Prostate gland (tissue), 2 donors: ENCODE measurements around the gene SPOP.

Experiments
- POLR2A ChIP-seq: fragments of 450-650 bp; IDR thresholded peaks from one replicate; pipeline ENCODE4 v1.6.1; 2016; ENCODE audit warnings: antibody characterized with exemption, mild to moderate bottlenecking
- POLR2AphosphoS5 ChIP-seq: sonication (generic); formaldehyde crosslinking; IDR thresholded peaks from one replicate; pipeline ENCODE4 v1.6.1; 2017; ENCODE audit warnings: antibody characterized with exemption
- TF ChIP-seq, protein P1 (sequence below), 4 experiments: fragments of 200-600 bp in 2 of 4; fragments of 450-650 bp in 2 of 4; sonication (generic) in 2 of 4; IDR thresholded peaks; 1 replicate in 3 of 4; 2 replicates in 1 of 4; pipeline ENCODE4 v1.5.1; 2016 to 2019; ENCODE audit warnings: antibody characterized with exemption in 4 of 4, mild to moderate bottlenecking in 2 of 4, moderate library complexity in 2 of 4

DNA sequence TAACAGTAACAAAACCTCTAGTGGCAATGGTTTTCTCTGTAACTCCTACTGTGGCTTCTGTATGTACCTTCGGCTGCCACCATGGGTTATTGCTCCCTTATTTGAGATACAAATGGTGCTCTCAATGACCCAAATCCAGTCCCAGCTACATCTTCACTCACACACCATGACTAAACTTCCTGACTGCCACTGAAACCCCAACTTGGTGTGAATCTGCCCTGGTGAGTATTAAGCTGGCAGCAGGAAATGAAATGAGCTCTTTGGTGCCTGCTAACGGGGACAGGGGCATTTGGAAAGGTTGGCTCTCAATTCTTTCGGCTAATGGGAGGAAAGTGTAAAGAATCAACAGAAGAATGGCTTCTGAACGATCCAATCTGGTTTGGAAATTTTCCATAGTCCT lies 37.3 kb upstream of the SPOP start:
- TF ChIP-seq, protein P1, sequence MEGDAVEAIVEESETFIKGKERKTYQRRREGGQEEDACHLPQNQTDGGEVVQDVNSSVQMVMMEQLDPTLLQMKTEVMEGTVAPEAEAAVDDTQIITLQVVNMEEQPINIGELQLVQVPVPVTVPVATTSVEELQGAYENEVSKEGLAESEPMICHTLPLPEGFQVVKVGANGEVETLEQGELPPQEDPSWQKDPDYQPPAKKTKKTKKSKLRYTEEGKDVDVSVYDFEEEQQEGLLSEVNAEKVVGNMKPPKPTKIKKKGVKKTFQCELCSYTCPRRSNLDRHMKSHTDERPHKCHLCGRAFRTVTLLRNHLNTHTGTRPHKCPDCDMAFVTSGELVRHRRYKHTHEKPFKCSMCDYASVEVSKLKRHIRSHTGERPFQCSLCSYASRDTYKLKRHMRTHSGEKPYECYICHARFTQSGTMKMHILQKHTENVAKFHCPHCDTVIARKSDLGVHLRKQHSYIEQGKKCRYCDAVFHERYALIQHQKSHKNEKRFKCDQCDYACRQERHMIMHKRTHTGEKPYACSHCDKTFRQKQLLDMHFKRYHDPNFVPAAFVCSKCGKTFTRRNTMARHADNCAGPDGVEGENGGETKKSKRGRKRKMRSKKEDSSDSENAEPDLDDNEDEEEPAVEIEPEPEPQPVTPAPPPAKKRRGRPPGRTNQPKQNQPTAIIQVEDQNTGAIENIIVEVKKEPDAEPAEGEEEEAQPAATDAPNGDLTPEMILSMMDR (IDR thresholded peaks at IDR 0.05): no peak
- no peak for TF ChIP-seq POLR2A
- TF ChIP-seq POLR2AphosphoS5: no peak
